Raji (cell line): ENCODE data around the gene TAF10.

Experiments
- POLR2A ChIP-seq: IDR thresholded peaks from 2 replicates; pipeline ENCODE4 v1.6.1; 2011; ENCODE audit warnings: low read depth, low read length, control low read depth; ENCODE audit not compliant: insufficient read depth

The TAF10 gene

GRCh38 chr11:6610591-6610990 lies 1.4 kb downstream of the TAF10 start:
- TF ChIP-seq POLR2A: no peak

GRCh38 chr11:6609502-6610015 lies 2.5 kb downstream of the TAF10 start:
- no peak for TF ChIP-seq POLR2A

GRCh38 chr11:6608726-6609501 lies 3.1 kb downstream of the TAF10 start:
- 0 out of 2 replicates have a peak, but pooled peaks have one; percentile 14 for TF ChIP-seq POLR2A

- TF ChIP-seq POLR2A: 0 out of 2 replicates have a peak, but pooled peaks have one; percentile 20
Observed at GRCh38 chr11:6608011-6608410, 4.0 kb downstream of the TAF10 start.

GRCh38 chr11:6607190-6607795 lies 4.7 kb downstream of the TAF10 start:
- no peak for TF ChIP-seq POLR2A

GRCh38 chr11:6606471-6607189 lies 5.4 kb downstream of the TAF10 start:
- peak; percentile 21; the same call in 1 of the 2 replicates for TF ChIP-seq POLR2A

- TF ChIP-seq POLR2A: no peak
Observed at GRCh38 chr11:6604790-6605189, 7.2 kb downstream of the TAF10 start.

- no peak for TF ChIP-seq POLR2A
Observed at GRCh38 chr11:6604081-6604626, 7.9 kb downstream of the TAF10 start.

- TF ChIP-seq POLR2A: peak; percentile 90
Observed at GRCh38 chr11:6603287-6604080, 8.5 kb downstream of the TAF10 start, which contains the start of the genes ILK and RRP8. Gene ILK (plus strand): TSS chr11:6603774. CDS start chr11:6604272, 498 bp downstream. Gene RRP8 (minus strand): TSS chr11:6603616. CDS start chr11:6603502, 114 bp downstream.

GRCh38 chr11:6602096-6602940 lies 9.7 kb downstream of the TAF10 start:
- no peak for TF ChIP-seq POLR2A

- no peak for TF ChIP-seq POLR2A
Observed at GRCh38 chr11:6601041-6601461, 11.0 kb downstream of the TAF10 start.

GRCh38 chr11:6599881-6600390 lies 12.1 kb downstream of the TAF10 start:
- no peak for TF ChIP-seq POLR2A

GRCh38 chr11:6599449-6599848 lies 12.6 kb downstream of the TAF10 start:
- TF ChIP-seq POLR2A: no peak
